COLO829 (cell line): ENCODE data around the gene TBPL2.
"Not testable (repeated sequence)": the region's sequence is repeated elsewhere in the genome, so short reads cannot be mapped to it uniquely, and the experiment has no call there.

Source experiments
- DNase-seq: peaks from one replicate; pipeline ENCODE4 v3.0.0; 2012; ENCODE audit warnings: low spot score

TBPL2 gene

GRCh38 chr14:55441286-55441685, 870 bp upstream of the TBPL2 start:
- DNase-seq = no peak

- DNase-seq = peak; percentile 30
Observed at GRCh38 chr14:55438066-55438683, 2.2 kb downstream of the TBPL2 start.

GRCh38 chr14:55436931-55437330, 3.5 kb downstream of the TBPL2 start:
- DNase-seq = no peak

GRCh38 chr14:55436519-55436918, 3.9 kb downstream of the TBPL2 start:
- no peak for DNase-seq

GRCh38 chr14:55434805-55435174, 5.6 kb downstream of the TBPL2 start:
- DNase-seq = no peak

- no peak for DNase-seq
Observed at GRCh38 chr14:55433880-55434804, 6.3 kb downstream of the TBPL2 start.

- DNase-seq = no peak
Observed at GRCh38 chr14:55432628-55433027, 7.8 kb downstream of the TBPL2 start.

DNA sequence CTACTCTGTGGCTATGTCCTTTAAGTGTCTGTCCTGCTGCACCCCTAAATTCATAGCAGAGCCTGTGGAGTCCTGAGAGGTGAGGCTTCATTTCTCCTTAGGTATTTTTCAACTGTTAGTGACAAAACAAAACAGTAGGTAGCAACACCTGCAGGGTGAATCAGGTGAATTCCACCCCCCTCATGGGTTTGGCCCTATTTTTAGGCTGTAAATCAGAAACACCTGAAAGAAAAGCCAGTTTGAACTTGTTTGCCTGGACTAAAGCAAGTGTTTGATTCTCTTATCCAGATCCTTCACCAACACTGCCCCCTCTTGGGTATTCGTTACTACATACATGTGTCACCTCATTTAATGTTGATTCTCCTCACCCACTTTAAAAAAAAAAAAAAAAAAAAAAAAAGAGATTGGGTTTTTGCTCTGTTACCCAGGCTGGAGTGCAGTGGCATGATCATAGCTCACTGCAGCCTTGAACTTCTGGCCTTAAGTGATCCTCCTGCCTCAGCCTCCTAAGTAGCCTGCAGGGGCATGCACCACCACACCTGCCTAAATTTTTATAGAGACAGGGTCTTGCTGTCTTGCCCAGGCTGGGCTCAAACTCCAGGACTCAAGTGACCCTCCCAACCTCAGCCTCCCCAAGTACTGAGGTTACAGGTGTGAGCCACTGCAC, 10.3 kb downstream of the TBPL2 start:
- peak; percentile 65 for DNase-seq

DNA sequence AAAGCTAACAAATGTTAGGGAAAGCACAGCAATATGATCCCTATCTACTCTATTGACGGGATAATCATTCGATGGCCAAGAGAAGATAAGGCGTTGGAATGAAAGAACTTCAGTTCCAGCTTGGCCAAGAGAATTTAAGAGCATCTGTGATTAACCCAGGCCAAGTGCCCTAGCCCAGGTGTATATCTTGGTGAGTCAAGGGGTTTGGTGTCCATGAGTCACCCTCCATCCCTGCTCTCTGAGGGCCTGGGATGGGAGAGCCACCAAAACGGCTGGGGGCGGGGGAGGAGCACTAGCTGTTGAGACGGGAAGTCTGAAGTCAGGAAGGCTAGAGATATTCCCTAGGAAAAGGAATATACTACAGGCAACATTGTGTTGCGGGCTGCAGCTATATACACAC, 13.0 kb downstream of the TBPL2 start:
- DNase-seq = no peak

- DNase-seq = no peak
Observed at GRCh38 chr14:55426891-55427290, 13.5 kb downstream of the TBPL2 start.

DNA sequence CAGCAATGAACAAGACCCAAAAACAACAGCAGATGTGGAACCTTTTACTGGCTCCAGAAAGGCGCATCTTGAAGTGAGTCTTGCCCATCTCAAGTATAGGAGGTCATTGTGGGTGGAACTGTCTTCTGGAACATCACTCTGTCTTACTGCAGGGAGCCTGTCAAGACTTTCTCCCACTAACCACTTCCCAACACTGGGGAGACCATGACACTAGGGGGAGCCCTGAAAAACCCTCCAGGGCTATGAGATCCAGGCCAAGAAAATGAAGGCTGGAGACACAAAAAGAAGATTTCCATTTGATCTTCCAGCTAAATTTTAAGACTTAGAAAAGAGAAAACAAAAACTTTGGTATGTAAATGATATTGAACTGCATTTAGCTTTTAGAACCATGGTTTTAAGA, 15.3 kb downstream of the TBPL2 start:
- DNase-seq = no peak

- no peak for DNase-seq
Observed at GRCh38 chr14:55423969-55424368, 16.4 kb downstream of the TBPL2 start.

GRCh38 chr14:55422338-55422737, 18.1 kb downstream of the TBPL2 start:
- DNase-seq = not testable (repeated sequence)

DNA sequence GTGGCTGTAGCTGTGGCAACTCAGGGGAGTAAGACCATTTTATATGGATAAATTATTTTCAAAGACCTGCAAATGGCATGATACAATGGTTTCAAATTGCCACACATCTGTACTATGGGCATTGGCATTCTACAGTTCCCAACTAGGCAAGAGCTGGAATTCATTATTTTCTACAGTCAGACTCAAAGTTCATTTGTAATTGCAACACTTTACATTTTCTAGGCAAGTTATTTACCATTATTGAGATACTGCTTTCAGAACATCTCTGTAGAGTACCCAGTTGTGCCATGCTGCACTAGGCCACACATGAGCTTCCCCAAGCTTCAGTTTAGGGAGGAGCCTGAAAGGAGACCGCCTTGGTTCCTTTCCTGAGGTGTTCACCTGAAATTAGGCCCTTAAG, 20.8 kb downstream of the TBPL2 start:
- no peak for DNase-seq

DNA sequence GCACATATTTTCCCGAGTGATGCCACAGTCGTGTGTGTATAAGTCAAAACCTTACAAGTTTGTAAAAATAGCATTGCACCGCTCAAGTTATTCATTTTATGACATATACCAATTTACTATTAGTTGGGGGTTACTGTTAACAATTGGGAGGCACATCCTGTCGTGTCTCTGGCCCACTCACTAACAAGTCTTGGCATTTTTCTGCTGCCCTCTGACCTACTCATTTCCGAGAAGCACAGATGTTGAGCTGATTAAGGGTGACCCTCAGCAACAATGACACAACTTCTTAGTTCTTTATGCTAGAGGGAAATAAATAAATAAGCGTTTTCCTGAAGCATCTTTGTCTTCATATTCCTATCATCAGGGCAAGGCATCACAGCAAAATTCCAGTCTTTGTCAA, 22.0 kb downstream of the TBPL2 start:
- no peak for DNase-seq

GRCh38 chr14:55417955-55418354, 22.5 kb downstream of the TBPL2 start:
- no peak for DNase-seq

- DNase-seq = peak; percentile 17
Observed at GRCh38 chr14:55416866-55417265, 23.6 kb downstream of the TBPL2 start.

DNA sequence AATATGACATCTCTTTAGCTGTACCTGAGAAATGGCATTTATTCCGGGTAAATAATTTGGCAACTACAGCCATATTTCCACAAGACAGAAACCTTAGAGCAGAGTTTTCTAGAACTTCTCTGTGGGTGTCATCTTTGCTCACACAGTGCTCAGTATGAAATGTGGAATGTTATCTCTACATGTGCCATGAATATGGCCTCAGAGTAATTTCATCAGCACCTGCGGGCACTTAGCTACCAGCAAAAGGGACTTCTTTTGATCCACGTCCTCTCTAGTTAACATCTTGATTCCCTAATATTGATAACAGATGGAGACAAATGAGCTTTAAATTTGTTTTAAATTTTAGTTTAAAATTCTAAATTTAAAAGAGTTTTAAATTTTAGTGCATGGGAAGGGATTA, 25.9 kb downstream of the TBPL2 start:
- no peak for DNase-seq

GRCh38 chr14:55412676-55413075, 27.7 kb downstream of the TBPL2 start:
- no peak for DNase-seq

DNA sequence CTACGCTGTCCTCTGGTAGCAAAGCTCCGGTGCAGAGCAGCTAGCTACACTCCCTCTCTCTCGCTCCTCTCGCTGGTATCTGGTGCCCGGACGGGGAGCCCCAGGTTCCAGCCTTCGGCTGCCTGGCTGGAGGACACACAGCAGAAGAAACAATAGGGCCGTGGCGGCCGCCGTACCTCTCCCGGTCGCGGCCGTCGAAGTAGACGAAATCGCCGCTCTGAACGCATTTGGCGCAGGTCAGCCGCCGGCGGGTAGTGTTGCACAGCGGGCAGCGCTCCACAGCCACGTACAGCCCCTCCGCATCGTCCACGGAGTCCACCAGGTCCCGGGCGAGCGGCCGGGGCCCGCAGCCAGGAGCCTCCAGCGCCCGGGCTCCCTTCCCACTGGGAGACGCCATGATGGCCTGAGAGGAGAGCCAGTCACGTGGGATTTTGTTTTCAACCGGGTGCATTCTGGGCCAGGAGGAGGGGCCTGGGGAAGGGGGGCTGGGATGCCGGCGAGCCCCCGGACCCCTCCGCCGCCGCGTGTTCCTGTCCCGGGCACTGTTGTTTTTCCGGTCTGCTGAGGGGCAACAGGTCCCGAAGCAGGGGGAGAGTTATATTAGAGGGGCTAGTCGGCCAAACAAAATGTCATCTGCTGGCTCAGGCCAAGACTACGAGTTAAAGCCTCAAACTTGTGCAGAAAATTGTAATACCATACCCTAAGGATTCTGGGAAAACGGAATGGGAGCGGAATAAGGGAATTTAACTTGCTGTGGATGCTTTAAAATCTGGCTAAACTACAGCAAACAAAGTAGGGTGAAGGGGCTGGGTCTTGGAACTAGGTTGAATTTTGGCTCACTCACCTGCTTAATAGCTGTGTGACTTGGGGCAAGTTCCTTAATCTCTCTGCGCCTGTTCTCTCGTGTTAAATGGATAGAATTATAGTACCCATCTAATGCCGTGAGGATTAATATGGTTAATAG, 28.7 kb downstream of the TBPL2 start, which contains the start of gene ATG14:
ATG14 (minus strand) TSS at position 405 of the 964 bp plus-strand sequence; CDS start at position 397, 8 bp downstream.
- peak; percentile 86 for DNase-seq

- no peak for DNase-seq
Observed at GRCh38 chr14:55410876-55411275, 29.5 kb downstream of the TBPL2 start.
